DLD1 (cell line): ENCODE data around the gene CDH4.

ENCODE experiments used
- in situ Hi-C: cut with HindIII; loops from 2 replicates; pipeline ENCODE4 v1.10.0; 2017; ENCODE audit warnings: low sequenced_read_pairs

The CDH4 gene

DNA sequence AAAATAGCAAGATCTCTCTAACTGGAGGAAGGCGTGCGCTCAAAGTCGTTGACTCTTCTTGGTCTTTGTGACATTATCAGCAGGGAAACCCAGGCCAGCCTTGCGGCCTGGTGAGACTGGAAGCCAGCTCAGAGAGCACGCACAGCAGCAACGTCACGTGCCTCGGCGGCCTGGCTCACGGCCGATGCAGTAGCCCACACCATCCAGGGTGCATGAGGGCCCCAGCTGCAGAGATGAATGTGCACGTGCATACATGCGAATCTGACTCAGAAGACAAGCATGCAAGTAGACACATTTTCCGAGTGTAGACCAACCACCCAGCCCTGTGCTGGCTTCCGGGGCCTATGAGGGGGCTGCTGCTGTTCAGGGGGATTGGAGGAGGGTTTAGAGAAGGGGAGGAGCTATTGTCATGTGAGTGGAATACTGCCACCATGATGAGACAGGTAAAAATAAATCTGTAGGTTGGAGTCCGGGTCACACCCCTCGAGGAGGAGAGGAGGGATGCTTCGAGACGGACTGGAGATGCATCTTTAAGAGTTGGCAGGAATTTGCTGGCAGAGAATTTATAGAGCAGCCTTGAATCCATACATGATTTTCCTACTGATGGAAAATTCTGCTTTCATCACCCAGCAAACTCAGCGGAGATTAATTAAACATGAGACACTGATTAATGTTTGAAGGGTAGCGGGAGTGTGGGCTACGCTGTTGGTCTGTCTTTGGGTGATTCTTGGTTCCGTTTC is 388.2 kb downstream of the CDH4 start:
- in situ Hi-C loops, result no loop called here

DNA sequence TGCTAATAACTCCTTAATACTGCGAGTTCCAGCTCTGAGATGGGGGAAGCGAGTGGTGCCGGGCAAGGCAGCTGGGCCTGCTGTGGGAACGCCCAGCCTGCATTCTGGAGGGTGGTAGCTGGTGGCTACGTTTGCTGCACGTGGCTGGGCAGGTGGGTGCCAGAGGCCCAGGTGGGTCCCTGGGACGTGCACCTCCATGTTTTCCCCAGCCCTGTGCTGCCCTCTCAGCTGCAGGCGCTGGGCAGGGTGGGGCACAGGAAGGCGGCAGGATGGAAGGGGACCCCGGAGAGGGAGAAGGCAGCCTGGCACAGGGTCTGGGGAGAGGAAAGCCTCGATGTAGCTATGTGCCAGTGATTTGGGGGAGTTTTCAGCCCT is 388.8 kb downstream of the CDH4 start:
- in situ Hi-C loops, result no loop called here

DNA sequence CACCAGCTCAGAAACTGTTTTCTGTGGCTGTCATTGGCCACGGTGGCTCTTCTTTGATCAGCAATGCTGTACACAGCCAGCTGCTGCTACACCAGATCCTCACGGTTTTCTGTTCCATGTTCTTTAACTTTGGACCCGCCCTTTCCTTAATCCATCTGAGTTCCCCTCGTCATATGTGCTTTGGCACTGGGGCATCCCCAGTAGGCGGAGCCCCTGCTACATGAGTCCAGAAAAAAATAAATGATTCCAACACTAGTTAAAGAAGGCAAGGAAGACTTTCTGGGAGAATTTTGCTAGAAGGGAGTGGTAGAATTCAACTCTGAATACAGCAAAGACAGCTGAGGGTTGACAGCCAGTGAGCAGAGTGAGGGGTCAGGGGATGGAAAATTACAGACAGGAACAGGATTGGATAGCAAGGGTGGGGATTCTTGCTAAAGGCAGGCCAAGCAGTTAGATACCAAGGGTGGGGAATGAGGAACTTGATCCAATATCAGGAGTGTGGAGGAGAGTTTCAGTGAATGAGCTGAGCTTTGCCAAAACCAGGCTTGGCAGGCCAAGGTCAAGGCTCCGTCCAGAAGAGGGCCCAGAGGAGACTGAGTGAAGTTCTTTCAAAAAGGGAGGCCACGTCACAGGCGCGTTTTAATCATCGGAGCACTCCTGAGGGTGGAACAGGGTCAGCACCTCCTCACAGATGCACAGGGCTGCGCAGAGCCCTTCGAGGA is 391.8 kb downstream of the CDH4 start:
- in situ Hi-C loops, result no loop called here

DNA sequence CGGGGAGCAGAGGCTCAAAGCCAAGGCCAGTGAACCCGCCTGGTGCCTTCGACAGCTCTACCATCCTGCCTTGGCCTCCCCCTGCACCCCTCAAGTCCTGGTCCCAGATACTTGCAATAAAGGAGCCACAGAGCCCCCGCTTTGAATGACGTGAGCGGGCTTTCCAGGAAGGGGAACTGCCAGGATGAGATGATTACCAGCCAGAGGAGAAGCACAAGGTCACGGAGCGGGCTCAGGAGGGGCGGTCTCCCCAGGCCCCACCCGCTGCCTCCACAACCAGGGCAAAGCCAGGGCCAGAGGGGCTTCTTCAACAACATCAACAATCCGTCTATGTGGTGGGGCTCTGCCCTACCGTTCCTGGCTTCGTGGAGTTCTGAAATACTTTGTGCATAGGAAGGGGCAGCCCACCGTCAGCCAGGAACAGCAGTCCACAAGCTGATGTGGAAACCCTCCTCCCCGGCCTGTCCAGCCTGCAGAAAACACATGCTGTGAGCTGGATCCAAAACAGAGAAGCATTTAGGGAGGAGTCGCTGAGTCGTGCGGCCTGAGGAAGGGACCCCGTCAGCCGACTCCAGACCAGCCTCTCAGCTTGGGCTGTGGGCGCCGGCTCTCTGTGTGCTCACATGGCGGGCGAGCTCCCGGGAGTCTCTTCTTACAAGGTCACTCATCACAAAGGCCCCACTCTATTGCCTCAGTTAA is 392.5 kb downstream of the CDH4 start:
- in situ Hi-C loops, result no loop called here

DNA sequence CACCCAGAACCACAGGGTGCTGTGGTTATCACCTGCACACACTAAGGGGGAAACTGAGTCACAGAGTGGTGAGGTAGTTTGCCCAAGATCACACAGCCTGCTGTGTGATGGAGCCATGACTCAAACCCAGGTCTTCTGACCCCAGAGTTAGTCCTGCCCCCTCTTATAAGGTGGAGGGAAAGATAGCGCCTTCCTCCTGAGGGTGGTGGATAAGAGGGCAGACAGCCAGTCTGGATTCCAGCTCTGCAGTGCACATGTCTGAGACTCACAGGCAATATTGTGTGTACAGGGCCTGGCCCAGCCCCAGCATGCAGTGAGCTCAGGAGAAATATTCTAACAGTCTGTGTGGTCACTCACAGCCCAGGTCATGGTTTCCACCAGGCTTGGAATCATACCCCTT is 393.7 kb downstream of the CDH4 start:
- in situ Hi-C loops, result no loop called here

DNA sequence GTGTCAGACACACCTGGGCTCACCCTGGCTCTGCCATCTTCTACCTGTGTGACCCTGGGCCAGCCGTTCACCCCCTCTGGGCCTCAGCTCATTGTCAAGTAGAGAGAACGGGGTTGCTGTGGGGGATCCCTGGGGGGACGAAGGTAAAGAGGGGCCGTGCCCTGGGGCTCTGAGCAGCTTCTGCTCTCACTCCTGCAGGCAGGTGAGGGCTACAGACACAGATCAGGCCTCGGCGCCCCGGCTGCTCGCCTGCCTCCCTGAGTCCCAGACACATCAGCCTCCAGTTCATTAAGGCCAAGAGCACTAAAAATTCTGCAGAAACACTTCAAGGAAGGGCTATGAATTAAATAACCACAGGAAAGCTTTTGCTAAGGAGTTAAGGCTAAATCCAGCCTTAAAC is 394.4 kb downstream of the CDH4 start:
- in situ Hi-C loops, result no loop called here

DNA sequence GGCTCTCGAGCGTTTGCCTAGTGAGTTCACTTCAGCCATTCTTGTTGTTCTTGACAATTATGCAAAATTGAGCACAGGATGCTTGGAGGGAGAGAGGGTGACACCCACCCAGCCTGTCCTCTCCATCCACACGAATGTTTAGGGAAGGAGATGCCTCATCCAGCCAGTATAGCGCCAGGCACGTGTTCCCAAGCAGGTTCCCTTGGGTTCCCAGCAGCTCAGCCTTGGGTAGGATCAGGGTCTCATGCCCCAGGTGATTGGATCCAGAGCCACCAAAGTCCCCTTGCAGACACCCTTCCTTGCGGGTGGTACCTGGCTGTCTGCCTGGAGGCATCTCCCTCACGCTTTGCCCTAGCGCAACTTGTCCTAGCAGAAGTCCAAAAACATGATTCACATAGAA is 394.9 kb downstream of the CDH4 start:
- in situ Hi-C loops, result no loop called here

DNA sequence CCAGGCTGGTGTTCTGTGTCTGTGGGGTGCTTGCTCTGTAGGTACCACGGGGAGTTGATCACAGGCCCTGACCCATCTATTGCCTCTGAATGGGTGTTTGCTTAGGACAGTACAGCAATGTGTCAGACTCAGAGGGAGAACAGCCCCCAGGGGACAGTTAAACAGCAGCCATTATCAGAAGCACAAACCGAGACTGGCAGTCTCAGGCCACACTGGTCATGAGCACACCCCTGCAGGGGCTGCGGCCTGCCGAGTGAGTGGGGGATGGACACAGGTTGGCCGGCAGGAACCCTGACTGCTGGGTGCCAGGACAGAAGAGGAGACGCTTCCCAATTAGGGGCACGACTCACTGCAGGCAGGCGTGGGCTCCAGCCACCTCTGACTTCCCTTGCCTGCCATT is 395.6 kb downstream of the CDH4 start:
- in situ Hi-C loops, result no loop called here

DNA sequence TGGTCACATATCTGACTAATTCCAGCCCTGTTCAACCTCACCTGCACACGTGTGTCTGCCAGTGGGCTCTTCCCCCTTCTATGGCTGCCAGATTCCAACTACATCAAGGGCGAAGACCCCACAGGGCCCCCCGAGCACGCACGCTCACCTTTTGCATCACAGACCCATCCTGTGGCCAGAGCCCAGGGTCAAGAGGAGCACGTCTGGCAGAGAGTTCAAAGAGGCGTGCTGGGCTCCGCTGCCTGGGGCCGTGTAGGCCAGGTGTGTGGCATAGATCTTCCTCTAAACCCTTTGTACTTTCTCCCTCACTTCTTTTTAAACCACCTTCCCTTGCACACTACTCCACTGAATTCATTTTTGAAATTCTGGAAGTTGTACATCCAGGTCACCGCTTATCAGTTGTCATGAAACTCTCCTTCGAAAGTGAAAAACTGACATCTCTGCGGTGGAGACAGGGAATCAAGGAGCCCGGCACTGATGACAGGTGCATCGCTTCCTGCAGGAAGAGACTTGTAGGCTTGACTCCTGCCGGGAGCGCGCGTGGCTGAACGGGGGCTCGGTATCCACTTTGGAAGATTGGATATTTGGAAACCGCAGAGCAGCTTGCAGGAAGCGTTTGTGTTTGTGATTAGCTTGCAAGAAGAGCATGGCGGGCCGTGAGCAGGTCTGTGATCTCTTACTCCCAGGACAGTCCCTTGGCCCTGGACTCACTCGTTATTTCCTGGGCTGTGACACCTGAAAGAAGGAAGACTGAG is 397.2 kb downstream of the CDH4 start:
- in situ Hi-C loops, result no loop called here

DNA sequence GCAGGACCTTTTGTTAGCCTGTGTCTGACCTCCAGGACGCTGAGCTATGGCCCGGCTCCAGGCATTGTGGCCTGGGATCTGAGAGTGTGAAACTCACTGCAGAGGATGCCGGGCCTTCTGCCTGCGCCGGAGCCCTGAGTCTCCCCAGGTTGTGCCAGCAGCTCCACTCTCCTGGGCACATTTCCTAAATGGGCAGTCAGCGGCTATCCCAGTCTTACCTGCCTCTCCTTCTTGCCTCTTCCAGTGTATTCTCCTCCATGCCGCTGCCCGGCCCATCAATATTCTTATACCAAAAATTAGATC is 397.8 kb downstream of the CDH4 start:
- in situ Hi-C loops, result no loop called here

DNA sequence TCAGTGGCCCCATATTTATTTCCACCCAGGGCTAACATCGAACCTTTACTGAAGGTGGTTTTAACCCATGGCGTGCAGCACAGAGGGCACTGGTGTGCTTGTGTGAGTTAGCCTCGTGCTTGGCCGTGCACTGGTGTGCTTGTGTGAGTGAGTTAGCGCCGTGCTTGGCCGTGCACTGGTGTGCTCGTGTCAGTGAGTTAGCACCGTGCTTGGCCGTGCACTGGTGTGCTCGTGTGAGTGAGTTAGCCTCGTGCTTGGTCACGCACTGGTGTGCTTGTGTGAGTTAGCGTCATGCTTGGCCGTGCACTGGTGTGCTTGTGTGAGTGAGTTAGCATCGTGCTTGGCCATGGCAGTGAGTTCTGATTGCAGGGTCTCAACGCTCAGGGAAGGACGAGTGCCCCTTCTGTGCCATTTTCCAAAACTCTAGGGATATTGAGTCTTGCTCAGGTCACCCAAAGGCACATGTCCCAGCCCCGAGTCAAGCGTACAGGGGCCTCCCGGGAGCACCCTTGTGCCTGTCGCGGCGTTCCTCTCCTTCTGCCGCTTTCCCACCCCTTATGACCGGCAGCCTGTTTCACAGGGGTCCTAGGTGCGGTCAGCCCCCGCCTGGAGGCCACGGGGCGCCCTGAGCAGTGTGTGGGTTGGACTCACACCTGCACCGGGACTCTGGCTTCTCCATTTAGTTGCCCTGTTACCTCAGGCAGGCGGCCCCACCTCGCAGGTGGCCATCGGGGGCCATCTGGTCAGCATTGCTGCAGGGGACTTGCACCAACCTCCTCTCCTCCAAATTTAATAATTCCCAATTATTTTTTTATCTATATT is 399.1 kb downstream of the CDH4 start:
- in situ Hi-C loops, result no loop called here

DNA sequence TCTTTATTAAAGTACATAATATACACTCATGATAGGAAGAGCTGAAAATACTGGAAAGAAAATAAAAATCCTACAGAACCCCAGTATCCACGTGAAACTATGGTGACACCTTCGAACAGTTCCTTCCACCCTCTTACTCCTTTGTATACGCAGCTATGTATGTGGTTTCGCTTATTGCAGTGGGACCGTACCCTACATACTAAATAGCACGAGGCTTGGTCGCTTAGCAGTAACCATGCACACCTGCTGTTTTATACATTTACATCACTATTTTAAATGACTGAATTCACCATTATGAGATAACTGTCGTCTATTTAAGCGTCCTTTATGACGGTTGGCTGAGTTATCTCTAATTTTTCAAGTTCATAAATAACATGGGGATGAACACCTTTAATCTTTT is 400.1 kb downstream of the CDH4 start:
- in situ Hi-C loops, result no loop called here

DNA sequence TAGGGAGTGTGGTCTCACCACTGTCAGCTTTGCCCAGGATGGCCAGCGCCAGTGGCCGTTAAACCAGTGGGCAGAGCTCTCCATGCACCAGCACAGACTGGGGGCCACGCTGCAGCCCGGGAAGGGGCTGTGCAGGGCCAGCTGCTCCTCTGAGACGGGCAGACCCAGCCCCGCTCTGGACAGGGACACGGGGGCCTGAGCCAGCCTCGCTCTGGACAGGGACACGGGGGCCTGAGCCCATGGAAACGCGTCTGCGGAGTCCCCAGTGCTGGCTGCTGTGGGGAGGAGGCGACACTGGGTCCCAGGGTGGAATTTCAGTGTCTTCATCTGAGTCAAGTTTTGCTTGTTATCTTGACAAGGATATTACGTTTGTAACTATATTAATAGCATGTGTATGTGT is 402.7 kb downstream of the CDH4 start:
- in situ Hi-C loops, result no loop called here

DNA sequence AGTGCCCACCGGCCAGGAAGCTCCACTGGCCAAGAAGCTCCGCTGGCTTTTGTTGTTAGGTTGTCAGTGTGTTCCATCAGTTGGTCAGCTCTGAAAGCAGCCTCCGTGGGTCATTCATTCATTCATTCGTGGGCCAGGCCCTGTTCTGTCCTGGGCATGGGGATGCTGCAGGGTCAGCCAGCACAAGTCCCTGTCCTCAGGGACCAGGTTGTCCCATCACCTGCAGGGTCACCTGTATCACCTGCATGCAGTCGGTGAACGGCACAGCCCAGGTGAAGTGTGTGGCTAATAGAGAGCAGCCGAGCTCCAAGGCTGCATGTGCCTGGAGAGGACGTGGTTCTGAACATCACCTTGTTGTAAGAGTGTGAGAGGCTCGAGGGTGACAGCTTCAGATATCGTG is 403.5 kb downstream of the CDH4 start:
- in situ Hi-C loops, result no loop called here

DNA sequence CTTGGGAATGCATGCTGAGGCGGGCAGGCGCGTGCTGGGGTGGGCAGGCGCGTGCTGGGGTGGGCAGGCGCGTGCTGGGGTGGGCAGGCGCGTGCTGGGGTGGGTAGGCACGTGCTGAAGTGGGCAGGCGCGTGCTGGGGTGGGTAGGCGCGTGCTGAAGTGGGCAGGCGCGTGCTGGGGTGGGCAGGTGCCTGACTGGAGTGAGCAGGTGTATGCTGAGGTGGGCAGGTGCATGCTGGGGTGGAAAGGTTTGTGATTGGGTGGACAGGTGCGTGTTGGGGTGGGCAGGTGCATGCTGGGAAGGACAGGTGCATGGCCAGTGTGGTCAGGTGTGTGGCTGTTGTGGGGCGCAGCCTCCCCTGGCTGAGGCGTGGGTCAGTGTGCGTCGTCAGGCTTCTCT is 404.1 kb downstream of the CDH4 start:
- in situ Hi-C loops, result no loop called here

DNA sequence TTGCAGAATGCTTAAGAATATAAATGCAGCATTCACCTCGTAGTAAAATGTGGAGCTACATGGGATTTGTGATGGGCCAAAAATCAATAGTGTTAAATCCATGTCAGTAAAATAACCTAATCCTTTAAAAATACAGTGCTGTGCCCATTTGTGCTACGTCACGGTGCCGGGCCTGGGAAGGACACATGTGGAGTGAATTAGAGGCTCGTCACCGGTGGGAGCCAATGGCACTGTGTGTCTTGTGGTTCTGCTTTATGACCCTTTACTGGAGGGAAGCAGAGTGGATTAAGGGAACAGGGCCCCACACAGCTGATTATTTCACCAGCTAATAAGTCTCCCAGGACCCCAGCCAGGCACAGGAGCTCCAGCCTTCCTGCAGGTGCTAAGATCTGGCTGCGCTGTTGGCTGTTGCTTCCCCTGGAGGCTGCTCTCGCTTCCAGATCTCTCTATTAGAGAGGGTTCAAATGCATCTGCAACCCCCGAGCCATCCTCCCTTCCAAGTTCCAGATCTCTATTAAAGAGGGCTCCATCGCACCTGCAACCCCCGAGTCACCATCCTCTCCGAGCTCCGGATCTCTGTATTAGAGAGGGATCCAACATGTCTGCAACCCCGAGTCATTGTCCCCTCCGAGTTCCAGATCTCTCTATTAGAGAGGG is 405.8 kb downstream of the CDH4 start:
- in situ Hi-C loops, result no loop called here

DNA sequence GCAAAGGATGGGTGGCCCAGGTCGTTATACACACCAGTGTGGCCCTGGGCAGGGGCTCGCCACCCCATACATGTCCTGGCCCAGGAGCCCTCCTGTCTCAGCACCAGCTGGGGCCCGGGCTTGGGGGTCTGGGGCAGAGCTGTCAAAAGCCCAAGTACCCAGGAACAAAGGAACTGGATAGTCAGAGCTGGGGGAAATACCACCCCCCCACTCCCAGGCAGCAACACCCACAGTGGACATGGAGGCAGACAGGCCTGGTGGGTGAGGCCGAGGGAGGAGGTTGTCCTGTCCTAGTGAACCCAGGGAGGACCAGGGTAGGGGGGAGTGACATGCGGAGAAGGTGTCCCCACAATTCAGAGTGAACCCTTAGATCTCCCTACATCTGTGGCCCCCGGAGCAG is 406.5 kb downstream of the CDH4 start:
- in situ Hi-C loops, result no loop called here

DNA sequence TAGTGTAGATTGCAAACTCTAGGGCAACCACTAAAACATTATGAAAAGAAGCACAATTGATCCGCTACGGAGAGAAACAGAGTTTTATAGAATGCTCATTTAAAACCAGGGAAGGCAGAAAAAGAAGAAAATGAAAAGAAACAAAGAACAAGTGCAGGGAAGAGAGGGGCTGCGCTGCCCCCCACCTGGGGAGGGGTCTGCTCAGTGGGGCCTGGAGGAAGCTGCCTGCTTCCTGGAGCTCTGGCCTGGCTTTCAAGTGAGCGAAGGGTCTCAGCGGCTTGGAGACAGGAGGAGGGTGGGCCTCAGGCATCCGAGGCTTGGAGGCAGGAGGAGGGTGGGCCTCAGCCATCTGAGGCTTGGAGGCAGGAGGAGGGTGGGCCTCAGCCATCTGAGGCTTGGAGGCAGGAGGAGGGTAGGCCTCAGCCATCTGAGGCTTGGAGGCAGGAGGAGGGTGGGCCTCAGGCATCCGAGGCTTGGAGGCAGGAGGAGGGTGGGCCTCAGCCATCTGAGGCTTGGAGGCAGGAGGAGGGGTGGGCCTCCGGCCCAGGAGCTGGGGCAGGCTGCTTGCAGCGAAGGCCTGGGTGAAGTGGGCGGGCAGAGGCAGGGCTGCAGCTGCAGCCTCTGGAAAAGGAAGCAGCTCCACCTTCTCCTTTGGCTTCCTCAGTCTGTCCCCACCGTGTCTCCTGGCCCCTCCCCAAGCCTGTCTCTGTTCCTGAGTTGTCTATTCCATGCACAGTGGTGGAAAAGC is 407.4 kb downstream of the CDH4 start:
- in situ Hi-C loops, result no loop called here

DNA sequence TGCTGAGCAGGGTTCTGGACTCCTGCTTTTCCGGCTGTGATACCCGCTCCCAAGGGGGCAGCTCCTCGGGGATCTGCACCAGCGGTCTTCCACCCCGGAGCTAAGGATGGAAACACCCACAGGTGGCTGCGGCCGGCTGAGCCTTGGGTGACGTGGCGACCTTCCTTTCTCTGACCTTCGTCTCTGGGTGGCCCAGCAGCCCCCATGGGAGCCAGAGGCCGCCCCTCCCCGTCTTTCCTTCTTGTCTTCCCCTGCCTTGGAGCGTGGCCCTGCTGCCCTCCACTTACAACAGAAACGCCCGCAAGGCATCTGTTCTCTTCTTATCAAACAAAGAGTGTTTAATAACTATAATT is 407.9 kb downstream of the CDH4 start:
- in situ Hi-C loops, result no loop called here

DNA sequence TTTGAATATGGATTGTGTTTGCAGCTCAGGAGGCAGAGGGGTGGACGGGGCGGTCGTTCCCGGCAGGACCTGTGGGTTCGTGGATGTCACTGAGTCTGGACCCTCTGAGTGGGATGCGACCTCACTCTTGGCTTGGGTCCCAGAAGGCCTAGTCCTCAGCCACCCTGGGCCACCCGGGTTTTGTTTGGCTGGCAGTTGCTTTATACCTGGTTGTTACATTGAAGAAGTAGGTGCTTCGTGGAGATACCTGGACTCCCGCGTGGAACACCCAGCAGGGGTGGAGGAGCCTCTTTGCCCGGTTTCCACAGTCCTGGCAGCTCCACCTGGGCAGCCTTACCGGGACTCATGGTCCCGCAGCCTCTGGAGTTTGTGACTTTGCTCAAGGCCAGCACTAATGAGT is 408.5 kb downstream of the CDH4 start:
- in situ Hi-C loops, result no loop called here
